Naive thymus-derived CD8-positive, alpha-beta T cell (primary cell): ENCODE data around the gene LRRC37B. TPM values are rescaled to one million over a fixed set of nuclear protein-coding genes. Genes with fewer than 3 reads are reported as not detected.

ENCODE experiments used
- polyA plus RNA-seq, 3 donors: library from polyadenylated mRNA; unstranded; fragments of 300-500 nt; fragmentation: Illumina TruSeq; gene quantifications; one replicate each; pipeline ENCODE4 v1.2.3, GENCODE V29; 2021
- total RNA-seq, 8 experiments: library from RNA in 2 of 8; stranded (reverse) in 2 of 8; gene quantifications; one replicate each; pipeline ENCODE4 v1.2.3 and lab custom pipeline; 2021 to 2026

The LRRC37B gene
- total and polyA plus RNA-seq, 5 experiments from 2014 or later = 6.8 to 71.1 (median 9.6) TPM

Other genes with a start within 250 kb of the LRRC37B start
- gene COPRS, start 148.1 kb upstream of the LRRC37B start, total RNA-seq = 1 to 10 TPM; 4.7 to 5.2 TPM
- 10 to 100 TPM; 12.4 to 13.6 (median 13.2) TPM for gene COPRS, start 148.1 kb upstream of the LRRC37B start, polyA plus RNA-seq
- 10 to 100 TPM; 68.3 to 74.2 TPM for gene UTP6, start 105.7 kb upstream of the LRRC37B start, total RNA-seq
- gene UTP6, start 105.7 kb upstream of the LRRC37B start, polyA plus RNA-seq = 10 to 100 TPM; 21.4 to 26.0 (median 22.7) TPM
- gene SUZ12, start 70.4 kb upstream of the LRRC37B start, total RNA-seq = 10 to 100 TPM; 39.1 to 40.0 TPM
- gene SUZ12, start 70.4 kb upstream of the LRRC37B start, polyA plus RNA-seq = 10 to 100 TPM; 17.9 to 20.3 (median 19.7) TPM
- 10 to 100 TPM; 32.2 to 35.6 TPM for gene RHOT1, start 135.1 kb downstream of the LRRC37B start, total RNA-seq
- gene RHOT1, start 135.1 kb downstream of the LRRC37B start, polyA plus RNA-seq = 10 to 100 TPM; 17.8 to 26.7 (median 24.7) TPM